H1 (cell line): ENCODE measurements around the gene RSPO1. TPM values are rescaled to one million over a fixed set of nuclear protein-coding genes. Genes with fewer than 3 reads are reported as not detected.

Source experiments
- ASH2L ChIP-seq: fragments of 200-600, 300-600 bp; sonication (generic); IDR thresholded peaks from one replicate; pipeline ENCODE4 v1.7.1; 2017; ENCODE audit warnings: low read length
- BACH1 ChIP-seq: IDR thresholded peaks from 2 replicates; pipeline ENCODE4 v1.6.1; 2012; ENCODE audit warnings: low read length, improper control_type of control experiment
- CHD7 ChIP-seq: fragments of 300-600 bp; sonication (generic); IDR thresholded peaks from 2 replicates; pipeline ENCODE4 v1.7.1; 2012; ENCODE audit warnings: low read length, moderate library complexity, mild to moderate bottlenecking, inconsistent platforms; ENCODE audit not compliant: insufficient replicate concordance
- CTBP2 ChIP-seq: IDR thresholded peaks from 2 replicates; pipeline ENCODE4 v1.7.0; 2011; ENCODE audit warnings: borderline replicate concordance, mild to moderate bottlenecking, moderate library complexity, mixed read lengths, low read length; ENCODE audit not compliant: insufficient read depth, insufficient read length
- KDM4A ChIP-seq: IDR thresholded peaks from one replicate; pipeline ENCODE4 v1.7.1; 2012; ENCODE audit warnings: low read depth, mild to moderate bottlenecking, moderate library complexity, low read length, inconsistent platforms; ENCODE audit not compliant: severe bottlenecking
- PHF8 ChIP-seq: fragments of 200-600 bp; sonication (generic); conservative IDR thresholded peaks from 2 replicates; pipeline ENCODE4 v1.7.1; 2012; ENCODE audit warnings: low read depth, mild to moderate bottlenecking, inconsistent platforms, low read length, moderate library complexity
- RBBP5 ChIP-seq: IDR thresholded peaks from 2 replicates; pipeline ENCODE4 v1.7.1; 2012; ENCODE audit warnings: low read depth, mild to moderate bottlenecking, inconsistent platforms, low read length, moderate library complexity, borderline replicate concordance
- RNF2 ChIP-seq: fragments of 200-900, 300-1000 bp; sonication (generic); IDR thresholded peaks from 2 replicates; pipeline ENCODE4 v1.7.1; 2016; ENCODE audit warnings: borderline replicate concordance, low read depth, mild to moderate bottlenecking, antibody characterized with exemption, low read length; ENCODE audit not compliant: poor library complexity, severe bottlenecking; ENCODE audit errors: missing control alignments
- SP4 ChIP-seq: IDR thresholded peaks from 2 replicates; pipeline ENCODE4 v1.6.1; 2012; ENCODE audit warnings: low read length, inconsistent platforms
- polyA plus RNA-seq, 7 experiments: library from polyadenylated mRNA; depleted of rRNA in 3 of 7; stranded (reverse) in 5 of 7; unstranded in 2 of 7; fragments of >200 nt in 5 of 7; fragments of 200-250 nt in 2 of 7; gene quantifications; 1 replicate in 5 of 7; 2 replicates in 1 of 7; 4 replicates in 1 of 7; pipeline versions ENCODE4 v1.2.1 to v1.2.3, GENCODE V29; 2011 to 2013; ENCODE audit warnings: missing spikeins in 2 of 7, mixed read lengths in 2 of 7
- total RNA-seq: library from RNA; stranded (reverse); fragmentation: NEBNext Ultra II Directional; extraction: Animal tissue kit (Norgen Biotek cat#: 25700); gene quantifications from 2 replicates; pipeline ENCODE4 v1.2.1, GENCODE V29; 2021

RSPO1 gene
- total and polyA plus RNA-seq, 2 of the 8 experiments (the other 6 are each of a cell fraction or from before 2014, with no cell fraction given), result 0.39 TPM; not detected in 1

GRCh38 chr1:37650721-37651120 is 16.0 kb upstream of the RSPO1 start (continued):
- TF ChIP-seq CHD7, result no peak
- TF ChIP-seq PHF8, result no peak
- no peak for TF ChIP-seq KDM4A
- no peak for TF ChIP-seq RNF2
- no peak for TF ChIP-seq BACH1
- TF ChIP-seq SP4, result no peak
- TF ChIP-seq RBBP5, result no peak
- TF ChIP-seq CTBP2, result no peak
- no peak for TF ChIP-seq ASH2L
